ENCODE measurements around the gene LSMEM2.
"Not testable (repeated sequence)": the region's sequence is repeated elsewhere in the genome, so short reads cannot be mapped to it uniquely, and the experiment has no call there.

LSMEM2 gene

DNA sequence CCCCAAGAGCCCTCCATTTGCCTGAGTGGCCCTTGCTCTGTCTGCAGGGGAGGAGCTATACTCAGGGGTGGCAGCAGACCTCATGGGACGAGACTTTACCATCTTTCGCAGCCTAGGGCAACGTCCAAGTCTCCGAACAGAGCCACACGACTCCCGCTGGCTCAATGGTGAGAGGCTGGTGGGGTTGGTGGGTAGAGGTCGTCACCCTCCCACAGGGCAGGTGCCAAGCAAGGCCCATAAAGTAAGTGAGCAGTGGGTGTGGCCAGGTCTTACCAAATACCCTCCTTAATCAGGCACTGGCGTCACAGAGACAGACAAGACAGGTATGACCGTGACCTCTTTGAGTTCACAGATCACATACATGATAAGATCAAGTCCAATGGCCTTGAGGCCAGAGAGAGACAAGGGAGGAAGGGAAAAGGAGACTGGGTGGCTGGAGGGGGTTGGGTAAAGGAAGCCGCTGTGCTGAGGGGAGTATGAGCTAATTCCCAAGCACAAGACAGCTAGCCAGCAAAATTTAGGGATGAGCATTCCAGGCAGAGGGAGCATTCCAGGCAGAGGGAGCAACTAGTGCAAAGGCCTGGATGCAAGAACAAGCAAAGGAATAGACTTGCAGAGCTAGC, 7.5 kb upstream of the LSMEM2 start:
- no peaks in the 10 kb centered on the region for H3K27me3 ChIP-seq (ENCODE audit: insufficient read depth, low read length)
- H2AFZ ChIP-seq (ENCODE audit: low read depth, low read length): no peak overlapping the region
- no peaks in the 10 kb centered on the region for H3K36me3 ChIP-seq (ENCODE audit: insufficient read depth, low read length)
- no peak overlapping the region for H3K4me3 ChIP-seq (ENCODE audit: low read length)
- H3K4me1 ChIP-seq (ENCODE audit: insufficient read depth, low read length): peaks cover 35% of the 10 kb centered on the region
- no peaks in the 10 kb centered on the region for H3K9me3 ChIP-seq (ENCODE audit: low read length)

GRCh38 chr3:50272538-50272910, 6.4 kb upstream of the LSMEM2 start:
- not testable (repeated sequence) for H3K27me3 ChIP-seq (ENCODE audit: insufficient read depth, low read length); H3K36me3 ChIP-seq (ENCODE audit: insufficient read depth, low read length); H3K4me3 ChIP-seq (ENCODE audit: low read length); H3K9me3 ChIP-seq (ENCODE audit: low read length); H2AFZ ChIP-seq (ENCODE audit: low read depth, low read length)
- peaks cover 25% of the 10 kb centered on the region for H3K4me1 ChIP-seq (ENCODE audit: insufficient read depth, low read length)

DNA sequence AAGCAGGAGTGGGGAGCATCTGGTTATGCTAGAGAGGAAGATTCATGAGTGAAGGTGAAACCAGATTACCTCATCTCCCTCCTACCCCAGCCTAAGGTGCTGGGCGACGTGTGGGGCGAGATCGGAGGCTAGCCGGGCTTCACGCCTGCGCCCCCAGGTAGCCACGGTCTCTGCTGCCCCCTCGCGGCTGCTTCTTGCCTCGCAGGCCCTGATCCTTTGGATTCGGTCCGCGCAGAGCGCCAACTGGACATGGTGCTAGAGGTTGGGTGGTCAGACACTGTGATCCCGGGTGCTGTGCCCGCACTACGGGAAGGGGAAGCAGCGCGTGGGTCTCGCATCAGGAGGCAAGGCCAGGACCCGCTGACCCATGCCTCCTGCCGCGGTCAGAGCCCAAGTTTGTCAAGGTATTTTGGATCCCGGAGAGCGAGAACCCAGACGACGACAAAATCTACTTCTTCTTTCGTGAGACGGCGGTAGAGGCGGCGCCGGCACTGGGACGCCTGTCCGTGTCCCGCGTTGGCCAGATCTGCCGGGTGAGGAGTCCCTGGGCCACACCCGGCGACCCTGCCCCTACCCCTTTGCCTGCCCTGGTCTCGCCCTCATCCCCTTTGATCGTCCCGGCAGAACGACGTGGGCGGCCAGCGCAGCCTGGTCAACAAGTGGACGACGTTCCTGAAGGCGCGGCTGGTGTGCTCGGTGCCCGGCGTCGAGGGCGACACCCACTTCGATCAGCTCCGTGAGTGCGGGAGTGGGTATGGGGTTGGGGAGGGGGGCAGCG, 5.8 kb upstream of the LSMEM2 start:
- H3K36me3 ChIP-seq (ENCODE audit: insufficient read depth, low read length): no peaks in the 10 kb centered on the region
- H3K4me1 ChIP-seq (ENCODE audit: insufficient read depth, low read length): peaks cover 19% of the 10 kb centered on the region
- no peak overlapping the region for H2AFZ ChIP-seq (ENCODE audit: low read depth, low read length)
- no peaks in the 10 kb centered on the region for H3K9me3 ChIP-seq (ENCODE audit: low read length)
- H3K27me3 ChIP-seq (ENCODE audit: insufficient read depth, low read length): no peaks in the 10 kb centered on the region
- no peak overlapping the region for H3K4me3 ChIP-seq (ENCODE audit: low read length)

GRCh38 chr3:50273689-50274065, 5.2 kb upstream of the LSMEM2 start:
- H3K4me3 ChIP-seq (ENCODE audit: low read length): no peak overlapping the region
- no peaks in the 10 kb centered on the region for H3K36me3 ChIP-seq (ENCODE audit: insufficient read depth, low read length)
- no peak overlapping the region for H2AFZ ChIP-seq (ENCODE audit: low read depth, low read length)
- H3K4me1 ChIP-seq (ENCODE audit: insufficient read depth, low read length): peaks cover 14% of the 10 kb centered on the region
- no peaks in the 10 kb centered on the region for H3K27me3 ChIP-seq (ENCODE audit: insufficient read depth, low read length)
- H3K9me3 ChIP-seq (ENCODE audit: low read length): no peaks in the 10 kb centered on the region

DNA sequence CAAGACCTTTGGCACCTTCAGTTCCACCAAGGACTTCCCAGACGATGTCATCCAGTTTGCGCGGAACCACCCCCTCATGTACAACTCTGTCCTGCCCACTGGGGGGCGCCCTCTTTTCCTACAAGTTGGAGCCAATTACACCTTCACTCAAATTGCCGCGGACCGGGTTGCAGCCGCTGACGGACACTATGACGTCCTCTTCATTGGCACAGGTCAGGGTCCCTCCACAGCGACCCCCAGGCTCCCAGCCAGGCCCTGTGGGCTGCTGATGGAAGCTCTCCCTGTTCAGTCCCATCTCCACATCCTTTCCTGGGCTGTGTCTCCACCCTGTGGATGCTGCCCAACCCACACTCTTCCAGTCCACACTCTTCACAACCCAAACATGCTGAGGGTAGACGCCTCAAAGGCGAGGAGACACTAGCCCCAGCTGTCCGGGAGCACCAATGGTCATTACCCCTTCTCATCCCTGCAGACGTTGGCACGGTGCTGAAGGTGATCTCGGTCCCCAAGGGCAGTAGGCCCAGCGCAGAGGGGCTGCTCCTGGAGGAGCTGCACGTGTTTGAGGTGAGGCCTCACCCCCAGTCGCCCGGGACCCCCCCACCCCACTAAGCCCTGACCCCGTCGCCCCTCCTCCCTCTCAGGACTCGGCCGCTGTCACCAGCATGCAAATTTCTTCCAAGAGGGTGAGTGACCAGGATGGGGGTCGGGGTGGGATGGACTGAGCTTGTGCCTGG, 4.3 kb upstream of the LSMEM2 start:
- no peak overlapping the region for H3K4me3 ChIP-seq (ENCODE audit: low read length)
- no peaks in the 10 kb centered on the region for H3K27me3 ChIP-seq (ENCODE audit: insufficient read depth, low read length)
- H3K9me3 ChIP-seq (ENCODE audit: low read length): no peaks in the 10 kb centered on the region
- H3K4me1 ChIP-seq (ENCODE audit: insufficient read depth, low read length): peaks cover 5% of the 10 kb centered on the region
- no peaks in the 10 kb centered on the region for H3K36me3 ChIP-seq (ENCODE audit: insufficient read depth, low read length)
- no peak overlapping the region for H2AFZ ChIP-seq (ENCODE audit: low read depth, low read length)

DNA sequence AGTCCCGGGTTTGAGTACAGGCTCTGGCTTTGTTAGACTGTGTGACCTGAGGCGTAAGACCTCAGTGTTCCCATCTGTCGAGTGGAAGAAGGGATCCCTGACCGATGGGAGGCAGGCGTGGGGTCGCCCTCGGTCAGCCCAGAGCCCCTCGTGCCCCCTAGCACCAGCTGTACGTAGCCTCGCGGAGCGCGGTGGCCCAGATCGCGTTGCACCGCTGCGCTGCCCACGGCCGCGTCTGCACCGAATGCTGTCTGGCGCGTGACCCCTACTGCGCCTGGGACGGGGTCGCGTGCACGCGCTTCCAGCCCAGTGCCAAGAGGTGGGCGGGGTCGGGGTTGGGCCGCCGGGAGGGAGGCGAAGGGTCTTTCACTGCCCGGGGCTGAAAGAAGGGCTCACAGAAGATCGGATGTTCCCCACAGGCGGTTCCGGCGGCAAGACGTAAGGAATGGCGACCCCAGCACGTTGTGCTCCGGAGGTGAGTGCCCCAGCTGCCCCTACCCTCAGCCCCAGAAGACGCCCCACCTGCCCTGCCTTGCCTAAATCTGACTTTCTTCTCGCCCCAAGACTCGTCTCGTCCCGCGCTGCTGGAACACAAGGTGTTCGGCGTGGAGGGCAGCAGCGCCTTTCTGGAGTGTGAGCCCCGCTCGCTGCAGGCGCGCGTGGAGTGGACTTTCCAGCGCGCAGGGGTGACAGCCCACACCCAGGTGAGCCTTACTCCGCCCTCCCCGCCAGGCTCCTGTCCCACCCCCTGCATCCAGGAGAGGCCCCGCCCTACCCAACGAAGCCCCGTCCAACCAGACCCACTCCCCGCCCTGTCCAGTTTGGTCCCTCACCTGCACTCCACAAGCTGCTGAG, 3.5 kb upstream of the LSMEM2 start:
- no peaks in the 10 kb centered on the region for H3K27me3 ChIP-seq (ENCODE audit: insufficient read depth, low read length)
- H2AFZ ChIP-seq (ENCODE audit: low read depth, low read length): no peak overlapping the region
- no peaks in the 10 kb centered on the region for H3K9me3 ChIP-seq (ENCODE audit: low read length)
- peaks cover 2% of the 10 kb centered on the region for H3K4me1 ChIP-seq (ENCODE audit: insufficient read depth, low read length)
- H3K36me3 ChIP-seq (ENCODE audit: insufficient read depth, low read length): no peaks in the 10 kb centered on the region
- no peak overlapping the region for H3K4me3 ChIP-seq (ENCODE audit: low read length)

- Histone ChIP-seq H3K4me3 (ENCODE audit: low read length) (no peak overlapping the region), H3K4me1 (ENCODE audit: insufficient read depth, low read length) (peaks cover 2% of the 10 kb centered on the region), H2AFZ (ENCODE audit: low read depth, low read length) (no peak overlapping the region), H3K9me3 (ENCODE audit: low read length) (no peaks in the 10 kb centered on the region), H3K27me3 (ENCODE audit: insufficient read depth, low read length) (no peaks in the 10 kb centered on the region), H3K36me3 (ENCODE audit: insufficient read depth, low read length) (no peaks in the 10 kb centered on the region)
Measured at GRCh38 chr3:50275996-50276761, 2.7 kb upstream of the LSMEM2 start.

DNA sequence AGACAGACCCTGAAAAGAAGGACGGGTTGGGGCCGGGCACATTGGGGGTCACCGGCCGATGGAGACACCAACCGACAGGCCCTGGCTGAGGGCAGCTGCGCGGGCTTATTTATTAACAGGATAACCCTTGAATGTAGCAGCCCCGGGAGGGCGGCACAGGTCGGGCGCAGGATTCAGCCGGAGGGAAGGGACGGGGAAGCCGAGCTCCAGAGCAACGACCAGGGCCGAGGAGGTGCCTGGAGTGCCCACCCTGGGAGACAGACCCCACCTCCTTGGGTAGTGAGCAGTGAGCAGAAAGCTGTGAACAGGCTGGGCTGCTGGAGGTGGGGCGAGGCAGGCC, 2.2 kb upstream of the LSMEM2 start:
- H2AFZ ChIP-seq (ENCODE audit: low read depth, low read length): no peak overlapping the region
- no peaks in the 10 kb centered on the region for H3K36me3 ChIP-seq (ENCODE audit: insufficient read depth, low read length)
- H3K27me3 ChIP-seq (ENCODE audit: insufficient read depth, low read length): no peaks in the 10 kb centered on the region
- H3K4me3 ChIP-seq (ENCODE audit: low read length): no peak overlapping the region
- H3K9me3 ChIP-seq (ENCODE audit: low read length): no peaks in the 10 kb centered on the region
- peaks cover 2% of the 10 kb centered on the region for H3K4me1 ChIP-seq (ENCODE audit: insufficient read depth, low read length)

GRCh38 chr3:50278123-50278879, 586 bp upstream of the LSMEM2 start:
- Histone ChIP-seq H3K4me1 (ENCODE audit: insufficient read depth, low read length) (no peaks in the 10 kb centered on the region), H3K4me3 (ENCODE audit: low read length) (no peak overlapping the region), H3K9me3 (ENCODE audit: low read length) (no peaks in the 10 kb centered on the region), H3K36me3 (ENCODE audit: insufficient read depth, low read length) (no peaks in the 10 kb centered on the region), H3K27me3 (ENCODE audit: insufficient read depth, low read length) (no peaks in the 10 kb centered on the region), H2AFZ (ENCODE audit: low read depth, low read length) (no peak overlapping the region)

- Histone ChIP-seq H3K36me3 (ENCODE audit: insufficient read depth, low read length) (no peaks in the 10 kb centered on the region), H3K27me3 (ENCODE audit: insufficient read depth, low read length) (no peaks in the 10 kb centered on the region), H2AFZ (ENCODE audit: low read depth, low read length) (no peak overlapping the region), H3K4me1 (ENCODE audit: insufficient read depth, low read length) (no peaks in the 10 kb centered on the region), H3K4me3 (ENCODE audit: low read length) (no peak overlapping the region), H3K9me3 (ENCODE audit: low read length) (no peaks in the 10 kb centered on the region)
Measured at GRCh38 chr3:50279255-50280016, 549 bp downstream of the LSMEM2 start.

GRCh38 chr3:50284121-50284520, 5.2 kb downstream of the LSMEM2 start:
- H3K4me3 ChIP-seq (ENCODE audit: low read length); H3K4me1 ChIP-seq (ENCODE audit: insufficient read depth, low read length); H2AFZ ChIP-seq (ENCODE audit: low read depth, low read length); H3K9me3 ChIP-seq (ENCODE audit: low read length); H3K27me3 ChIP-seq (ENCODE audit: insufficient read depth, low read length): not testable (repeated sequence)
- H3K36me3 ChIP-seq (ENCODE audit: insufficient read depth, low read length): peaks cover 23% of the 10 kb centered on the region
